CD4-positive, alpha-beta T cell treated with Interleukin-6 at 100 ng/mL for 8 hours (primary cell): ENCODE results near the gene LAMA5.

ENCODE experiments used
- DNase-seq: peaks from one replicate; pipeline ENCODE4 v3.0.0-alpha.2; 2020; ENCODE audit warnings: mixed read lengths, low spot score

LAMA5 gene

DNA sequence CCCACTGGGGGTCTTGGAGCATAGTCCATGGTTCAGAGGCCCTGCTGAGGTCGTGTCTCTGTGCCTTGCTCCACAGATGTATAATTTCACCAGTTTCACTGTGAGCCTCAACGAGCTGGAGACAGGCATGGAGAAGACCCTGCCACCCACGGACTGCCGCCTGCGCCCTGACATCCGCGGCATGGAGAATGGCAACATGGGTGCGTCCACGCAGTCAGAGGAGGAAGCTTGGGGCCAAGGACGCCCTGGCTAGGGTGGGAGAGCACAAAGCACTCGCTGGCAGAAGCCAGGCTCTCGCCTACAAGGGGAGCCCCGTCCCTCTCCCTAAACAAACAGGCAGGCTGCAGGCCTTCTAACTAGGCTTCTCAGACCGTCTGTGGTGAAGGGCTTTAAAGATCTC is 78.0 kb downstream of the LAMA5 start:
- no peak for DNase-seq

DNA sequence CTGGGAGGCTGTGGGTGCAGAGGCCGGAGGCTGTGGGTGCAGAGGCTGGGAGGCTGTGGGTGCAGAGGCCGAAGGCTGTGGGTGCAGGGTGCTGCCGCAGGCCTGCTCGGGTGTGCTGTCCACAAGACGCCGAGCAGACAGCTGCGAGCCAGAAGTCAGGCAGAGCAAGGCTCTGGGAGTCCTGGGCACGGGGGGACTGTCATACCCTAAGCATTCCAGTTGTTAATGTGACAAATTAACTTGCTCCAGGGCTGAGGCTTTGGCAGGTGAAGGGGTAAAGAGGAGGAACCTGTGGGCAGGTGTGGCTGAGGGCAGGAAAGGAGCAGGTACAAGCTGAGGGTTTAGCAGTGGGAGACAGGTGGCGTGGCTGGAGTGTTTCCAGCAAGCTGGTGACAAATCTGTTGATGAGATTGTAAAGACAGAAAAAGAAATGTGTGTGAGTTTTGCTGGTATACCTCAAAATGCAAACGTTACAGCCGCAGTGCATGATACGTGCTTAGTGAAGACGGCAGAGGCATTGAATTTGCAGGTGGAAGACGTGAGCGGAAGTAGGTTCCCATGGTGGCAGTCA is 78.5 kb downstream of the LAMA5 start:
- DNase-seq: no peak

- no peak for DNase-seq
Measured at GRCh38 chr20:62287759-62288534, 79.2 kb downstream of the LAMA5 start.

DNA sequence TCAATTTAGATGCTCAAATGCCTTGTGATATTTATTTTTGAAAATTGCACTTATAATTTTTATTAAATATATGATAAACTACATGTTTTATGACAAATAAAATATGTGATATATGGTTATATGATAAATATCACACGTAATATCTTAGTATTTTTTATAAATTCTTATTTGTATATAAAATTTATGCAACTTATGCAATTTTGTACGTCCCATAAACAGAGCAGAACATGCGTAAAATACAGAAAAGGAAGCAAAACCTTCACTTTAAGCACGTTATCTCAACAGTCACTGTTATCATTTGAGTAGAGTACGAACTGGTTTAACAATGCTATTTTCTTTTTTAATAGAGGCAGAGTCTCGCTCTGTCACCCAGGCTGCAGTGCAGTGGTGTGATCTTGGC is 80.0 kb downstream of the LAMA5 start:
- no peak for DNase-seq

DNA sequence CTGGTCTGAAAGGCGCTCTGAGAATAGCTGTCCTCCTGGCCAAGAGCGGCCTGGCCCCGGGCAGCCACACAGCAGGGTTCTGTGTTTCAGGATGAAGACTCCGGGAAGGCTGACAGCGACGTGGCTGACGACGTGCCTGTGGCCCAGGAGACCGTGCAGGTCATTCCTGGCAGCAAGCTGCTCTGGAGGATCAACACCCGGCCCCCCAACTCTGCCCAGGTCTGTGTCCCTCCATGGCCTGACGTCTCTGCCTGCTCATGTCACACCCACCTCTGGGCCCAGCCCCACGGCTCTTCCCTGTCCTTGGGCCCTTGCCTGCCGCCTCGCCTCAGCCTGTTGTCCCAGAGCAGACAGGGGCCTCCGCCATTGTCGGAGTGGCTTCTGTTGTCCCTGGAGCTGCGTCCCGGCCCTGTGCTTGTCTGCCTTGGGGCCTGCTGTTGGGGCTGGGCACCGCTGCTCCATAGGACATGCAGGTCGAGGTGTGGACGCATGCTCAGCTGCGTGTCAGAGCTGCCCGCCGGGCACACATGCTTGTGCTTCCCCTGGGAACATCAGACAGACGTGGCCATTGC is 80.5 kb downstream of the LAMA5 start:
- no peak for DNase-seq

DNA sequence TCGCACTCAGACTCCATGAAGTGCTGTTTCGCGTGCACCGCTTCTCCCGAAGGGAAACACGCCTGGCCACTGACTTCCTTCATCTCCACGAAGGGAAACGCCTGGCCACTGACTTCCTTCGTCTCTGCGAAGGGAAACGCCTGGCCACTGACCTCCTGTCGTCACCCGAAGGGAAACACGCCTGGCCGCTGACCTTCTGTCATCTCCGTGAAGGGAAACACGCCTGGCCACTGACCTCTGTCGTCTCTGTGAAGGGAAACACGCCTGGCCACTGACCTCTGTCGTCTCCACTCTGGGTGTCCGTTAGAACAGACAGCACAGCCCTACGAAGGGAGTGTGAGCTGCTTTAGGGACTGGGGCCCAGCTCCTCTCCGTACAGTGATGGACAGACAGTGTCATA is 81.4 kb downstream of the LAMA5 start:
- DNase-seq: no peak

- DNase-seq: no peak
Measured at GRCh38 chr20:62285151-62285550, 82.0 kb downstream of the LAMA5 start.

GRCh38 chr20:62284448-62284847 is 82.7 kb downstream of the LAMA5 start:
- no peak for DNase-seq

GRCh38 chr20:62282877-62283503 is 84.1 kb downstream of the LAMA5 start:
- DNase-seq: no peak

GRCh38 chr20:62282103-62282502 is 85.0 kb downstream of the LAMA5 start:
- no peak for DNase-seq

- no peak for DNase-seq
Measured at GRCh38 chr20:62281161-62281933, 85.8 kb downstream of the LAMA5 start.

- DNase-seq: no peak
Measured at GRCh38 chr20:62280303-62280702, 86.8 kb downstream of the LAMA5 start.

DNA sequence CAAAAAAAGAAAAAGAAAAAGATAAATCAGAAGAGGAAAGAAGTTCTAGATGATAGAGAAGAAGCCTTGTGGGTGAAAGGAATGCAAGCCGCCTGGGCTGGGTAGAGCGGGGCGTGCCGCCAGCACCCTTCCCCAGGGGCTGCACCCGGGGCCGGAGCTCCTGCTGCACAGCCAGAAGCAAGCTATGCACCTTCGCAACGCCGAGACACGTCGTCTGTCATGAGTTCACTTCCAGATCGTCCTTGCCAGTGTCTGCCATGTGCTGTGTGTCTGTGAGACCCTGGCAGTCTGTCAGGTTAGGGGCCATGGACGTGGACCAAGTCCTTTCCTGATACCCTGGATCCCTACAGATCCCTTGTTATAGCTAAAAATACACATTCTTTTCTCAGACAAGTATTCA is 89.9 kb downstream of the LAMA5 start:
- DNase-seq: no peak

DNA sequence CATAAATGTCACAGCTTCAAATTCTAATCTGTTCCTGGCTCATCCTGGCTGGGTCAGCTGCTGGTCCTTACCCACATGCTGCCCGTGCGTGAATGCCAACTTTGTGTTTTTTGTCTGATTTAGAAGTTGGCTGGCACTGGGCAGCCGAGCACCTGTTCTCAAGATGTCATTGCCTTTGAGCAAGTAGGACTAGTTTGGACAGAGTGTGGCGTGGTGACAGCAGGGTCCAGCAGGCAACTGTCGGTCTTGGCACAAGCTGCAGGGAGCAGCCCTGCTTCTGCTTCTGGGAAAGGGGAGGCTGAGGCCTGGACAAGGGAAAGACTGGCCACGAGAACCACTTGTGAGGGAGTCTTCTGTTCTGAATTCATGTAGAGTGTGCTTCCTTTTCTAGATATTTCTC is 90.7 kb downstream of the LAMA5 start:
- DNase-seq: no peak

GRCh38 chr20:62275219-62275618 is 91.9 kb downstream of the LAMA5 start:
- DNase-seq: no peak

- no peak for DNase-seq
Measured at GRCh38 chr20:62274332-62274950, 92.7 kb downstream of the LAMA5 start.

DNA sequence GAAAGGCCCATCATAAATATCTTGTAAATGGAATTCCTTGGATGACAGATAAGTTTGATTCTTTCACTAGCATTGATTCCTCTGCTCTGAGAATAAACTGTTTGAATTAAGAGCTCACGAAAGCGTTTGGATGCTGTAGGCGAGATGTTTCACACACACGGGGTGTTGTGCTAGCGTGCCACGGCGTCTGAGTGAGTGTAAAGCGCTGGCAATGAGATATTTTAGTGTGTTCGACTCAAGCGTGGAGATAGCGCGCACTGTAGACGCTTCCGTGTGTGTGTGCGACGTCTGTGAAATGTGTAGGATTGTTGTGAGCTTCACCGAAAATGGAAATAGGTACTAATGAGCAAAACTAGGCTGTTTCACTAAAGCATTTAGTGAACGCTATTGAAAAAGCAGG is 93.7 kb downstream of the LAMA5 start:
- no peak for DNase-seq

DNA sequence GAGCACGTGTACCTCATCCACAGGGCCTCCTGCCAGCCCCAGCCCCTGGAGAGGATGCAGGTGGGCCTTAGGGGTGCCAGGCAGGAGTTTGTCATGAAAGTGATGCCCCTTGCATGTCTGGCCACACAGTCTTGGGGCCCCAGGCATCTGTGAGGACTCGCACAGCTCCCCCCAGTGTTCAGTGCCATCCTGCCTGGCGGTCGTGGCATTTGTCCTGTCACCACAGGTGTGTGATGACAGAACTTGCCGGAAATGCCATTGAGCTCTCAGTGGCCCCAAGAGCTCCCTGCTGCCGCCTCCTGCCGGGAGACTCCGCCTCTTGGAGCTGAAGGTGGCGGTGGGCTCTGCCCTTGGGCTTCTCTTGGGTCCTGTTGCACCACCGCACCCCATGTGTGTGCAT is 94.9 kb downstream of the LAMA5 start:
- no peak for DNase-seq

DNA sequence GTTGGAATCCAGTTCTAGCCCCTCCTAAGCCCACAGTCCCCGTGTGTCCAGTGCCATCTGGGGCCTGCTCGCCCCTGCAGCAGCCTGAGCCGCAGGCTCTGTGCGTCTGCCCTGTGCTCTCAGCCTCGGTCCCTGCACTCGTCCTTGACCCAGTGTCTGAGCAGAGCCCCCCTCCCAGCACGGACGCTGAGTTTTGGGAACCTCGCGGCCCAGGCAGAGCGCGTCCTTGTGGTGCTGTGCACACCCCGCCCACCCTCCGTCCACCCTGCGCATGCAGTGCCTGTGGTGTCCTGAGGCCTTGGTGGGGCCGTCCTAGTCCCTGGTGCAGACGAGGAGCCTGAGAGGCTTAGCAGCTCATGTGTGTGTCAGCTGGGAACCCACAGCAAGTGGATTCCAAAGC is 97.2 kb downstream of the LAMA5 start:
- no peak for DNase-seq

GRCh38 chr20:62269378-62269777 is 97.7 kb downstream of the LAMA5 start:
- no peak for DNase-seq

DNA sequence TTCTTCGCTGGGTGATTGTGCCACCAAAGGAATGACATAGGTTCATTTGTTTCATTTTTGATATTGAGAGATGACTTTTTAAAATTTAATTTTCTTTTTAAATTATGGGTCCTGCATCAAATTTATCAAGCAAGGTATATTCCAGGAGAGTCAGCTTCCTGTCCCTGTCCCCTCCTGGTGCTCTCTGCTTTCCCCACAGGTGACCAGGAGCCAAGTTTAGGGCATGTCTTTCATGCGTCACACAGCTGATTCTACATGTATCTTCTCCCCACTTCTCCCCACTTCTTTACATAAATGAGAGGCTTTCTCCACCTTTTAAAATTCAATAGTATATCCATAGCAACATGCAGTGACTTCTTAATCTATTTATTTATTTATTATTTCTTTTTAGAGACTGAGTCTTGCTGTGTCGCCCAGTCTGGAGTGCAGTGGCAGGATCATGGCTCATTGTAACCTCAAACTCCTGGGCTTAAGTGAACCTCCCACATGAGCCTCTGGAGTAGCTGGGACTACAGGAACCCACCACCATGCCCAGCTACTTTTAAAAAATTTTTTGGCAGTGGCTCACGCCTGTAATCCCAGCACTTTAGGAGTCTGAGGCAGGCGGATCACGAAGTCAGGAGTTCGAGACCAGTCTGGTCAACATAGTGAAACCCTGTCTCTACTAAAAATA is 98.7 kb downstream of the LAMA5 start:
- DNase-seq: no peak
